Panc1 (cell line): ENCODE measurements around the gene MDFIC2. TPM values are rescaled to one million over a fixed set of nuclear protein-coding genes. Genes with fewer than 3 reads are reported as not detected.
"Not testable (repeated sequence)": the region's sequence is repeated elsewhere in the genome, so short reads cannot be mapped to it uniquely, and the experiment has no call there.

Experiments used
- ATAC-seq: fragments of 200-7000 bp; cut with Tn5 transposase; 2 replicates; pipeline ENCODE4 v1.9.1; 2020; ENCODE audit warnings: mild to moderate bottlenecking, moderate library complexity
- BruUV-seq: library from RNA; stranded (reverse); fragments of 400-500 nt; replicated peaks from 2 replicates; lab custom pipeline; 2021; lab: Mats Ljungman, UMichigan
- CTCF ChIA-PET: fragments of 300-600 bp; sonication (Branson Sonifier 250); formaldehyde crosslinking; loops from one replicate; lab custom pipeline; 2022; ENCODE audit warnings: antibody characterized with exemption; lab: Charles Lee
- POLR2A ChIA-PET: fragments of 300-600 bp; sonication (Branson Sonifier 250); formaldehyde crosslinking; loops from one replicate; lab custom pipeline; 2022; ENCODE audit warnings: antibody characterized with exemption; lab: Charles Lee
- DNase-seq: peaks from one replicate; pipeline ENCODE4 v3.0.0-alpha.2; 2010; ENCODE audit warnings: low read depth, low spot score
- H3K27ac ChIP-seq: 2 replicates; pipeline ENCODE4 v1.5.1; 2011; ENCODE audit warnings: mild to moderate bottlenecking, low read length, inconsistent platforms
- H3K27me3 ChIP-seq: fragments of 200-500 bp; sonication (Bioruptor generic); 2 replicates; pipeline ENCODE4 v1.6.0; 2014; ENCODE audit warnings: low read length, inconsistent platforms; ENCODE audit not compliant: control insufficient read depth, insufficient read depth
- H3K36me3 ChIP-seq: fragments of 200-500 bp; sonication (Bioruptor generic); 2 replicates; pipeline ENCODE4 v1.5.1; 2014; ENCODE audit warnings: inconsistent platforms, mild to moderate bottlenecking, low read length, moderate library complexity; ENCODE audit not compliant: control insufficient read depth, insufficient read depth
- H3K4me1 ChIP-seq: 2 replicates; pipeline ENCODE4 v1.5.1; 2011; ENCODE audit warnings: inconsistent platforms, mild to moderate bottlenecking, low read length, moderate library complexity; ENCODE audit not compliant: control insufficient read depth, insufficient read depth
- H3K4me3 ChIP-seq, 2 experiments: 2 replicates each; pipeline ENCODE4 v1.5.1; 2011 to 2012; ENCODE audit warnings: low read depth in 2 of 2, low read length in 2 of 2, mild to moderate bottlenecking in 2 of 2, inconsistent platforms in 1 of 2, moderate library complexity in 1 of 2
- H3K9me3 ChIP-seq: fragments of 200-500 bp; sonication (Bioruptor generic); 2 replicates; pipeline ENCODE4 v1.5.1; 2014; ENCODE audit warnings: low read depth, mild to moderate bottlenecking, inconsistent platforms, low read length, moderate library complexity; ENCODE audit not compliant: control insufficient read depth, insufficient read depth
- CTCF ChIP-seq: fragments of 450-650 bp; IDR thresholded peaks from 2 replicates; pipeline ENCODE4 v1.5.1; 2017; ENCODE audit warnings: mild to moderate bottlenecking
- POLR2AphosphoS5 ChIP-seq: IDR thresholded peaks from 2 replicates; pipeline ENCODE4 v1.6.1; 2012; ENCODE audit warnings: mild to moderate bottlenecking, low read depth, low read length, moderate library complexity
- REST ChIP-seq, 2 experiments: IDR thresholded peaks; 2 replicates each; pipeline ENCODE4 v1.6.1; 2011 to 2012; ENCODE audit warnings: low read depth in 2 of 2, control low read depth in 1 of 2, low read length in 1 of 2, mild to moderate bottlenecking in 1 of 2, moderate library complexity in 1 of 2; ENCODE audit not compliant: insufficient read depth in 1 of 2
- SIN3A ChIP-seq: IDR thresholded peaks from 2 replicates; pipeline ENCODE4 v1.6.1; 2012; ENCODE audit warnings: low read depth, mild to moderate bottlenecking, low read length, moderate library complexity, borderline replicate concordance; ENCODE audit not compliant: insufficient read depth
- TCF7L2 ChIP-seq: IDR thresholded peaks from 2 replicates; pipeline ENCODE4 v1.6.1; 2011; ENCODE audit warnings: mild to moderate bottlenecking, low read depth, low read length, inconsistent platforms
- in situ Hi-C: cut with HindIII; loops from 2 replicates; pipeline ENCODE4 v1.10.0; 2016; ENCODE audit warnings: low sequenced_read_pairs, low pct_unique_long_range_greater_than_20kb
- intact Hi-C: fragments of 100-400 bp; cut with micrococcal nuclease; formaldehyde crosslinking; loops from one replicate; pipeline ENCODE4 v1.10.0; 2022; ENCODE audit not compliant: unreplicated experiment
- total RNA-seq: library from RNA; stranded (reverse); gene quantifications from one replicate; pipeline ENCODE4 v1.2.1, GENCODE V29; 2021; ENCODE audit not compliant: unreplicated experiment

The MDFIC2 gene
- total RNA-seq, 1 experiment from 2014 or later: not detected

GRCh38 chr3:70224337-70224736 lies 88.1 kb downstream of the MDFIC2 start:
- H3K27ac ChIP-seq: no peak overlapping the region
- H3K27me3 ChIP-seq: no peaks in the 10 kb centered on the region
- no peaks in the 10 kb centered on the region for H3K36me3 ChIP-seq
- CTCF ChIA-PET: no interaction called here
- no peaks in the 10 kb centered on the region for H3K9me3 ChIP-seq
- in situ Hi-C loops (no loop called here), intact Hi-C loops (no loop called here)
- no peak overlapping the region for H3K4me3 ChIP-seq
- TF ChIP-seq SIN3A: no peak
- no peak for TF ChIP-seq CTCF
- TF ChIP-seq TCF7L2: no peak
- TF ChIP-seq REST (IDR thresholded peaks at IDR 0.05; ENCODE audit: insufficient read depth in 1 of 2, low read depth in 2 of 2, low read length in 1 of 2): no peak
- TF ChIP-seq POLR2AphosphoS5: no peak
- ATAC-seq (no peak), DNase-seq (no peak)
- no peaks in the 10 kb centered on the region for H3K4me1 ChIP-seq
- POLR2A ChIA-PET: no interaction called here
- no TSS peak for BruUV-seq

GRCh38 chr3:70218471-70218870 lies 94.0 kb downstream of the MDFIC2 start:
- no peak overlapping the region for H3K27ac ChIP-seq
- intact Hi-C loops: no loop called here
- H3K27me3 ChIP-seq: no peaks in the 10 kb centered on the region
- ATAC-seq (no peak), DNase-seq (no peak)
- TF ChIP-seq POLR2AphosphoS5: no peak
- TF ChIP-seq CTCF: no peak
- TF ChIP-seq TCF7L2: no peak
- no peak for TF ChIP-seq REST (IDR thresholded peaks at IDR 0.05; ENCODE audit: insufficient read depth in 1 of 2, low read depth in 2 of 2, low read length in 1 of 2)
- TF ChIP-seq SIN3A: no peak
- H3K9me3 ChIP-seq: no peaks in the 10 kb centered on the region
- no peaks in the 10 kb centered on the region for H3K36me3 ChIP-seq
- ChIA-PET CTCF (no interaction called here), POLR2A (no interaction called here)
- H3K4me1 ChIP-seq: no peaks in the 10 kb centered on the region
- no peak overlapping the region for H3K4me3 ChIP-seq
- in situ Hi-C loops: no loop called here
- BruUV-seq: no TSS peak

- H3K9me3 ChIP-seq, CTCF ChIA-PET, ATAC-seq, H3K4me3 ChIP-seq, BruUV-seq, in situ Hi-C loops, H3K27ac ChIP-seq, H3K27me3 ChIP-seq, POLR2A ChIA-PET, intact Hi-C loops, H3K36me3 ChIP-seq, DNase-seq, H3K4me1 ChIP-seq: not testable (repeated sequence)
These were observed 101.2 kb downstream of the MDFIC2 start for GRCh38 chr3:70211274-70211673.
